ENCODE measurements around the gene UMOD. TPM values are rescaled to one million over a fixed set of nuclear protein-coding genes. Genes with fewer than 3 reads are reported as not detected.

The UMOD gene
- total and polyA plus RNA-seq, 11 donors, result not detected

- H3K4me1 ChIP-seq, result no peaks in the 10 kb centered on the region
- no peaks in the 10 kb centered on the region for H3K36me3 ChIP-seq
- ATAC-seq, result no peak
- DNase-seq, result no peak
- 62 to 71% (median 67%) methylated on average over 5 of the region's 5 CpGs for WGBS, 4 donors
- intact Hi-C loops (cut with DNase I), result no loop called here
- no peak overlapping the region for H3K4me3 ChIP-seq
- H3K27me3 ChIP-seq, result peaks cover 0 to 14% (median 0%) of the 10 kb centered on the region in 9 donors
- TF ChIP-seq CTCF (IDR thresholded peaks at IDR 0.05), result no peak
- no peak for TF ChIP-seq POLR2A (IDR thresholded peaks at IDR 0.05)
- H3K27ac ChIP-seq, result no peak overlapping the region
- no peaks in the 10 kb centered on the region for H3K9me3 ChIP-seq
Observed at GRCh38 chr16:20329392-20330138, 22.9 kb downstream of the UMOD start.

GRCh38 chr16:20327444-20328041 is 25.0 kb downstream of the UMOD start, which contains the start of gene GP2:
Gene GP2 (minus strand): TSS chr16:20327513. CDS start chr16:20326431, 1,082 bp downstream.
- Histone ChIP-seq H3K27ac (no peak within 1 kb of the TSS), H3K9me3 (no peaks in the 10 kb centered on the region), H3K36me3 (no peaks in the 10 kb centered on the region), H3K4me1 (no peaks in the 10 kb centered on the region), H3K4me3 (no peak within 1 kb of the TSS), H3K27me3 (peaks cover 0 to 8% (median 0%) of the 10 kb centered on the region in 9 donors)
- intact Hi-C loops (cut with DNase I), result no loop called here
- TF ChIP-seq POLR2A (IDR thresholded peaks at IDR 0.05) (no peak), CTCF (IDR thresholded peaks at IDR 0.05) (no peak)
- no peak for ATAC-seq
- no peak for DNase-seq
- 70 to 77% (median 74%) methylated on average over 7 of the region's 7 CpGs for WGBS, 4 donors

GRCh38 chr16:20326321-20326720 is 26.2 kb downstream of the UMOD start:
- no peak overlapping the region for H3K27ac ChIP-seq
- ATAC-seq (no peak), DNase-seq (no peak)
- H3K9me3 ChIP-seq, result no peaks in the 10 kb centered on the region
- no peak overlapping the region for H3K4me3 ChIP-seq
- TF ChIP-seq POLR2A (IDR thresholded peaks at IDR 0.05) (no peak), CTCF (IDR thresholded peaks at IDR 0.05) (no peak)
- intact Hi-C loops (cut with DNase I), result no loop called here
- H3K36me3 ChIP-seq, result no peaks in the 10 kb centered on the region
- H3K27me3 ChIP-seq, result peaks cover 0 to 8% (median 0%) of the 10 kb centered on the region in 9 donors
- whole genome bisulfite sequencing, 4 donors, result 44 to 65% (median 54%) methylated on average over 3 of the region's 3 CpGs
- H3K4me1 ChIP-seq, result no peaks in the 10 kb centered on the region

- Histone ChIP-seq H3K27ac (no peak overlapping the region), H3K27me3 (peaks cover 0 to 8% (median 0%) of the 10 kb centered on the region in 9 donors), H3K9me3 (no peaks in the 10 kb centered on the region), H3K4me1 (no peaks in the 10 kb centered on the region), H3K36me3 (no peaks in the 10 kb centered on the region), H3K4me3 (no peak overlapping the region)
- intact Hi-C loops (cut with DNase I), result no loop called here
- ATAC-seq (no peak), DNase-seq (no peak)
- TF ChIP-seq CTCF (IDR thresholded peaks at IDR 0.05), result no peak
- TF ChIP-seq POLR2A (IDR thresholded peaks at IDR 0.05), result no peak
- 48 to 73% (median 64%) methylated on average over 3 of the region's 3 CpGs for WGBS, 4 donors
Observed at GRCh38 chr16:20325005-20325404, 27.5 kb downstream of the UMOD start.
